Loucy (cell line): ENCODE results near the gene NAA25.

Source experiments
- H2AFZ ChIP-seq: fragments of 200-600 bp; sonication (generic); 2 replicates; pipeline ENCODE4 v1.6.0; 2016; ENCODE audit warnings: antibody characterized with exemption, mild to moderate bottlenecking, low read length, moderate library complexity
- H3F3A ChIP-seq: fragments of 200-600 bp; 2 replicates; pipeline ENCODE4 v1.6.0; 2016; ENCODE audit warnings: antibody characterized with exemption, low read depth, mild to moderate bottlenecking
- H3K27me3 ChIP-seq: fragments of 200-600 bp; sonication (generic); 2 replicates; pipeline ENCODE4 v1.6.1; 2014; ENCODE audit warnings: low read length, mild to moderate bottlenecking; ENCODE audit not compliant: insufficient read depth, poor library complexity, severe bottlenecking
- H3K36me3 ChIP-seq: fragments of 200-600 bp; sonication (generic); 2 replicates; pipeline ENCODE4 v1.6.1; 2016; ENCODE audit warnings: low read length; ENCODE audit not compliant: insufficient read depth
- H3K4me1 ChIP-seq: fragments of 200-600 bp; sonication (generic); 2 replicates; pipeline ENCODE4 v1.5.1; 2014; ENCODE audit warnings: low read length, mild to moderate bottlenecking; ENCODE audit not compliant: insufficient read depth, poor library complexity, severe bottlenecking
- H3K4me2 ChIP-seq: fragments of 200-600 bp; sonication (generic); 2 replicates; pipeline ENCODE4 v1.6.0; 2014; ENCODE audit warnings: antibody characterized with exemption, low read length, low read depth, mild to moderate bottlenecking; ENCODE audit not compliant: poor library complexity, severe bottlenecking
- H3K4me3 ChIP-seq: fragments of 200-600 bp; sonication (generic); 2 replicates; pipeline ENCODE4 v1.5.1; 2014; ENCODE audit warnings: low read length, mild to moderate bottlenecking, mixed read lengths; ENCODE audit not compliant: poor library complexity, severe bottlenecking
- H3K79me2 ChIP-seq: fragments of 200-600 bp; sonication (generic); 2 replicates; pipeline ENCODE4 v1.6.1; 2014; ENCODE audit warnings: low read length; ENCODE audit not compliant: insufficient read depth
- H3K9ac ChIP-seq: fragments of 200-600 bp; sonication (generic); 2 replicates; pipeline ENCODE4 v1.6.0; 2014; ENCODE audit warnings: mild to moderate bottlenecking, low read depth, low read length, moderate library complexity; ENCODE audit not compliant: poor library complexity, severe bottlenecking
- H3K9me2 ChIP-seq: fragments of 200-600 bp; sonication (generic); replicated peaks from 2 replicates; pipeline ENCODE4 v1.6.1; 2016; ENCODE audit warnings: low read depth, low read length, mixed read lengths
- H3K9me3 ChIP-seq: fragments of 200-600 bp; sonication (generic); 2 replicates; pipeline ENCODE4 v1.6.1; 2014; ENCODE audit warnings: mild to moderate bottlenecking, antibody characterized with exemption, low read length, low read depth; ENCODE audit not compliant: insufficient read depth
- H4K20me1 ChIP-seq: fragments of 200-600 bp; sonication (generic); 2 replicates; pipeline ENCODE4 v1.6.0; 2014; ENCODE audit warnings: antibody characterized with exemption, low read length, mild to moderate bottlenecking; ENCODE audit not compliant: insufficient read depth, poor library complexity, severe bottlenecking
- EZH2phosphoT487 ChIP-seq: fragments of 200-600 bp; IDR thresholded peaks from 2 replicates; pipeline ENCODE4 v1.6.1; 2018; ENCODE audit warnings: antibody characterized with exemption, mild to moderate bottlenecking, moderate library complexity, borderline replicate concordance
- TF ChIP-seq, protein P1 (sequence below): fragments of 200-600 bp; sonication (generic); conservative IDR thresholded peaks from 2 replicates; pipeline ENCODE4 v1.5.1; 2014; ENCODE audit warnings: mild to moderate bottlenecking, antibody characterized with exemption, low read length

Gene NAA25

GRCh38 chr12:112032292-112032691, 76.3 kb downstream of the NAA25 start:
- Histone ChIP-seq H3K9me2 (no peaks in the 10 kb centered on the region), H3K36me3 (peaks cover 71% of the 10 kb centered on the region; the same call in 1 of the 2 replicates)

DNA sequence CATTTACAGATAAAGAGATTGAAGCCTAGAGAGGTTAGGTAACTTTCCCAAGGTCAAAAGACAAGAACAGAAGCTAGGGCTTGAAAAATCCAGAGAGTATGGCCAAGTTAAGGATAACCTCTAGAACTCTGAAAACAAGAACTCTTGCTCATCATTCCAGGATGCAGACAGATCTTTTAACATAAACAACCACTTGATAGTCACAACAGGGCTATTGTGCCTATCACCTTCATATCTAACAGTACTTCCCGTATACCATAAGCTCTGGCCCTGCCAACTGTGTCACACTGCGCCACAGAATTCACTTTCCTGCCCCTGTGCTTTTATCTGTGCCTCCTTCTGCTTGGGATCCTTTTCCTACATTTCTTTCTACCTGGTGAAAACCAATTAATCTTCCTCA, 77.1 kb downstream of the NAA25 start:
- Histone ChIP-seq H3K36me3 (peaks cover 66% of the 10 kb centered on the region; the same call in 1 of the 2 replicates), H3K9ac (no peak overlapping the region)

More at GRCh38 chr12:112032292-112032691, 76.3 kb downstream of the NAA25 start:
- H3K9me3 ChIP-seq = no peaks in the 10 kb centered on the region
- H3K9ac ChIP-seq = no peak overlapping the region
- no peak overlapping the region for H3K4me2 ChIP-seq
- H3K79me2 ChIP-seq = no peaks in the 10 kb centered on the region
- no peak overlapping the region for H2AFZ ChIP-seq
- no peaks in the 10 kb centered on the region for H3K27me3 ChIP-seq
- H3K4me1 ChIP-seq = no peaks in the 10 kb centered on the region
- no peaks in the 10 kb centered on the region for H4K20me1 ChIP-seq
- TF ChIP-seq, protein P1, sequence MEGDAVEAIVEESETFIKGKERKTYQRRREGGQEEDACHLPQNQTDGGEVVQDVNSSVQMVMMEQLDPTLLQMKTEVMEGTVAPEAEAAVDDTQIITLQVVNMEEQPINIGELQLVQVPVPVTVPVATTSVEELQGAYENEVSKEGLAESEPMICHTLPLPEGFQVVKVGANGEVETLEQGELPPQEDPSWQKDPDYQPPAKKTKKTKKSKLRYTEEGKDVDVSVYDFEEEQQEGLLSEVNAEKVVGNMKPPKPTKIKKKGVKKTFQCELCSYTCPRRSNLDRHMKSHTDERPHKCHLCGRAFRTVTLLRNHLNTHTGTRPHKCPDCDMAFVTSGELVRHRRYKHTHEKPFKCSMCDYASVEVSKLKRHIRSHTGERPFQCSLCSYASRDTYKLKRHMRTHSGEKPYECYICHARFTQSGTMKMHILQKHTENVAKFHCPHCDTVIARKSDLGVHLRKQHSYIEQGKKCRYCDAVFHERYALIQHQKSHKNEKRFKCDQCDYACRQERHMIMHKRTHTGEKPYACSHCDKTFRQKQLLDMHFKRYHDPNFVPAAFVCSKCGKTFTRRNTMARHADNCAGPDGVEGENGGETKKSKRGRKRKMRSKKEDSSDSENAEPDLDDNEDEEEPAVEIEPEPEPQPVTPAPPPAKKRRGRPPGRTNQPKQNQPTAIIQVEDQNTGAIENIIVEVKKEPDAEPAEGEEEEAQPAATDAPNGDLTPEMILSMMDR = no peak
- TF ChIP-seq EZH2phosphoT487 = no peak
- H3K4me3 ChIP-seq = no peak overlapping the region
- H3F3A ChIP-seq = no peaks in the 10 kb centered on the region

GRCh38 chr12:112029301-112029700, 79.3 kb downstream of the NAA25 start:
- Histone ChIP-seq H3F3A (no peaks in the 10 kb centered on the region), H3K4me1 (no peaks in the 10 kb centered on the region), H3K9me3 (no peaks in the 10 kb centered on the region), H2AFZ (no peak overlapping the region), H3K9me2 (no peaks in the 10 kb centered on the region), H3K36me3 (peaks cover 58% of the 10 kb centered on the region; the same call in 1 of the 2 replicates), H3K27me3 (no peaks in the 10 kb centered on the region), H3K4me2 (no peak overlapping the region), H4K20me1 (no peaks in the 10 kb centered on the region), H3K4me3 (no peak overlapping the region), H3K79me2 (no peaks in the 10 kb centered on the region), H3K9ac (no peak overlapping the region)
- TF ChIP-seq, protein P1 = no peak
- no peak for TF ChIP-seq EZH2phosphoT487

More for the DNA sequence above, 77.1 kb downstream of the NAA25 start:
- H4K20me1 ChIP-seq = no peaks in the 10 kb centered on the region
- TF ChIP-seq, protein P1 = no peak
- no peak for TF ChIP-seq EZH2phosphoT487
- H3K4me3 ChIP-seq = no peak overlapping the region
- H3K4me1 ChIP-seq = no peaks in the 10 kb centered on the region
- H3K9me2 ChIP-seq = no peaks in the 10 kb centered on the region
- no peak overlapping the region for H2AFZ ChIP-seq
- no peak overlapping the region for H3K4me2 ChIP-seq
- no peaks in the 10 kb centered on the region for H3F3A ChIP-seq
- H3K79me2 ChIP-seq = no peaks in the 10 kb centered on the region
- no peaks in the 10 kb centered on the region for H3K9me3 ChIP-seq
- no peaks in the 10 kb centered on the region for H3K27me3 ChIP-seq
